HL-60 (cell line): ENCODE data around the gene LTN1.

Source experiments
- GABPA ChIP-seq: IDR thresholded peaks from 2 replicates; pipeline ENCODE4 v1.6.1; 2012; ENCODE audit warnings: low read depth
- TF ChIP-seq, protein P1 (sequence below): IDR thresholded peaks from one replicate; pipeline ENCODE4 v1.5.1; 2011; ENCODE audit warnings: low read length, control low read depth, inconsistent platforms; ENCODE audit not compliant: insufficient read depth
- TF ChIP-seq, protein P2 (sequence below): IDR thresholded peaks from 2 replicates; pipeline ENCODE4 v1.6.1; 2012; ENCODE audit warnings: low read depth; ENCODE audit not compliant: insufficient replicate concordance

DNA sequence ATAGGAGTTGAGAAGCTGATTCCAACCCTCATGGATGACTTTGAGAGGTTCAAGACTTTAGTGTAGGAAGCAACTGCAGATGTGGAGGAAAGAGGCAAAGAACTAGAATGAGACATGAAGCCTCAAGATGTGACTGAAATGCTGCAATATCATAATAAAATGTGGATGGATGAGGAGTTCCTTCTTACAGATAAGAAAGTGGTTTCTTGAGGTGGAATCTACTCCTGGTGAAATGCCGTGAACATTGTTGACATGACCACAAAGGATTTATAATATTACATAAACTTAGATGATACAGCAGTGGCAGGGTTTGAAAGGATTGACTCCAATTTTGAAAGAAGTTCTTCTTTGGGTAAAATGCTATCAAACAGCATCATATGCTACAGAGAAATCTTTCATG, 28.8 kb downstream of the LTN1 start:
- TF ChIP-seq, protein P1, sequence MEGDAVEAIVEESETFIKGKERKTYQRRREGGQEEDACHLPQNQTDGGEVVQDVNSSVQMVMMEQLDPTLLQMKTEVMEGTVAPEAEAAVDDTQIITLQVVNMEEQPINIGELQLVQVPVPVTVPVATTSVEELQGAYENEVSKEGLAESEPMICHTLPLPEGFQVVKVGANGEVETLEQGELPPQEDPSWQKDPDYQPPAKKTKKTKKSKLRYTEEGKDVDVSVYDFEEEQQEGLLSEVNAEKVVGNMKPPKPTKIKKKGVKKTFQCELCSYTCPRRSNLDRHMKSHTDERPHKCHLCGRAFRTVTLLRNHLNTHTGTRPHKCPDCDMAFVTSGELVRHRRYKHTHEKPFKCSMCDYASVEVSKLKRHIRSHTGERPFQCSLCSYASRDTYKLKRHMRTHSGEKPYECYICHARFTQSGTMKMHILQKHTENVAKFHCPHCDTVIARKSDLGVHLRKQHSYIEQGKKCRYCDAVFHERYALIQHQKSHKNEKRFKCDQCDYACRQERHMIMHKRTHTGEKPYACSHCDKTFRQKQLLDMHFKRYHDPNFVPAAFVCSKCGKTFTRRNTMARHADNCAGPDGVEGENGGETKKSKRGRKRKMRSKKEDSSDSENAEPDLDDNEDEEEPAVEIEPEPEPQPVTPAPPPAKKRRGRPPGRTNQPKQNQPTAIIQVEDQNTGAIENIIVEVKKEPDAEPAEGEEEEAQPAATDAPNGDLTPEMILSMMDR: no peak
- TF ChIP-seq, protein P2, sequence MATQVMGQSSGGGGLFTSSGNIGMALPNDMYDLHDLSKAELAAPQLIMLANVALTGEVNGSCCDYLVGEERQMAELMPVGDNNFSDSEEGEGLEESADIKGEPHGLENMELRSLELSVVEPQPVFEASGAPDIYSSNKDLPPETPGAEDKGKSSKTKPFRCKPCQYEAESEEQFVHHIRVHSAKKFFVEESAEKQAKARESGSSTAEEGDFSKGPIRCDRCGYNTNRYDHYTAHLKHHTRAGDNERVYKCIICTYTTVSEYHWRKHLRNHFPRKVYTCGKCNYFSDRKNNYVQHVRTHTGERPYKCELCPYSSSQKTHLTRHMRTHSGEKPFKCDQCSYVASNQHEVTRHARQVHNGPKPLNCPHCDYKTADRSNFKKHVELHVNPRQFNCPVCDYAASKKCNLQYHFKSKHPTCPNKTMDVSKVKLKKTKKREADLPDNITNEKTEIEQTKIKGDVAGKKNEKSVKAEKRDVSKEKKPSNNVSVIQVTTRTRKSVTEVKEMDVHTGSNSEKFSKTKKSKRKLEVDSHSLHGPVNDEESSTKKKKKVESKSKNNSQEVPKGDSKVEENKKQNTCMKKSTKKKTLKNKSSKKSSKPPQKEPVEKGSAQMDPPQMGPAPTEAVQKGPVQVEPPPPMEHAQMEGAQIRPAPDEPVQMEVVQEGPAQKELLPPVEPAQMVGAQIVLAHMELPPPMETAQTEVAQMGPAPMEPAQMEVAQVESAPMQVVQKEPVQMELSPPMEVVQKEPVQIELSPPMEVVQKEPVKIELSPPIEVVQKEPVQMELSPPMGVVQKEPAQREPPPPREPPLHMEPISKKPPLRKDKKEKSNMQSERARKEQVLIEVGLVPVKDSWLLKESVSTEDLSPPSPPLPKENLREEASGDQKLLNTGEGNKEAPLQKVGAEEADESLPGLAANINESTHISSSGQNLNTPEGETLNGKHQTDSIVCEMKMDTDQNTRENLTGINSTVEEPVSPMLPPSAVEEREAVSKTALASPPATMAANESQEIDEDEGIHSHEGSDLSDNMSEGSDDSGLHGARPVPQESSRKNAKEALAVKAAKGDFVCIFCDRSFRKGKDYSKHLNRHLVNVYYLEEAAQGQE: no peak
- TF ChIP-seq GABPA: no peak
